CD4-positive, CD25-positive, alpha-beta regulatory T cell (primary cell): ENCODE results near the gene PRR20A. TPM values are rescaled to one million over a fixed set of nuclear protein-coding genes. Genes with fewer than 3 reads are reported as not detected.
"Not testable (repeated sequence)": the region's sequence is repeated elsewhere in the genome, so short reads cannot be mapped to it uniquely, and the experiment has no call there.

Experiments
- ATAC-seq, 2 donors: fragments of 150-1000 bp; cut with Tn5 transposase; one replicate each; pipeline ENCODE4 v1.10.0; 2021; ENCODE audit warnings: low read depth in 2 of 2, moderate number of reproducible peaks in 2 of 2, moderate library complexity in 1 of 2
- DNase-seq, 3 donors: peaks; one replicate each; pipeline versions ENCODE4 v3.0.0 to v3.0.0-alpha.2; 2012 to 2022; ENCODE audit warnings: mixed read lengths in 1 of 3
- H3K27ac ChIP-seq: one replicate; pipeline ENCODE4 v1.7.0; 2013; ENCODE audit warnings: mild to moderate bottlenecking, low read length; ENCODE audit not compliant: insufficient read depth, poor library complexity, severe bottlenecking
- H3K27me3 ChIP-seq: one replicate; pipeline ENCODE4 v1.7.0; 2013; ENCODE audit warnings: low read length; ENCODE audit not compliant: control insufficient read depth, insufficient read depth
- H3K36me3 ChIP-seq: one replicate; pipeline ENCODE4 v1.7.0; 2013; ENCODE audit warnings: mild to moderate bottlenecking, low read length, moderate library complexity; ENCODE audit not compliant: control insufficient read depth, insufficient read depth
- H3K4me1 ChIP-seq: 2 replicates; pipeline ENCODE4 v1.7.0; 2013; ENCODE audit warnings: mild to moderate bottlenecking, low read length; ENCODE audit not compliant: insufficient read depth, control insufficient read depth, poor library complexity, severe bottlenecking
- H3K4me3 ChIP-seq: one replicate; pipeline ENCODE4 v1.7.0; 2013; ENCODE audit warnings: low read depth, mild to moderate bottlenecking, low read length, moderate library complexity
- H3K9me3 ChIP-seq, 2 experiments: 1 replicate in 1 of 2; 2 replicates in 1 of 2; pipeline ENCODE4 v1.7.0; 2013; ENCODE audit warnings: low read length in 2 of 2, mild to moderate bottlenecking in 1 of 2, moderate library complexity in 1 of 2; ENCODE audit not compliant: control insufficient read depth in 2 of 2
- H3K27ac Mint-ChIP-seq, 3 donors: one replicate each; pipeline ENCODE4 v1.8.0; 2020 to 2022; ENCODE audit warnings: mild to moderate bottlenecking in 3 of 3, mixed read lengths in 3 of 3, moderate library complexity in 2 of 3
- H3K27me3 Mint-ChIP-seq: one replicate; pipeline ENCODE4 v1.8.0; 2022; ENCODE audit warnings: mild to moderate bottlenecking, mixed read lengths
- H3K36me3 Mint-ChIP-seq: one replicate; pipeline ENCODE4 v1.8.0; 2020; ENCODE audit warnings: mixed read lengths
- H3K4me1 Mint-ChIP-seq, 4 donors: one replicate each; pipeline ENCODE4 v1.8.0; 2020 to 2022; ENCODE audit warnings: mixed read lengths in 4 of 4, mild to moderate bottlenecking in 1 of 4
- H3K4me3 Mint-ChIP-seq, 4 donors: one replicate each; pipeline ENCODE4 v1.8.0; 2020 to 2022; ENCODE audit warnings: mild to moderate bottlenecking in 4 of 4, mixed read lengths in 4 of 4, moderate library complexity in 3 of 4
- H3K9me3 Mint-ChIP-seq, 7 donors: one replicate each; pipeline ENCODE4 v1.8.0; 2020 to 2022; ENCODE audit warnings: mixed read lengths in 7 of 7, mild to moderate bottlenecking in 3 of 7, moderate library complexity in 2 of 7
- polyA plus RNA-seq, 4 donors: library from polyadenylated mRNA; unstranded; fragments of 300-500 nt; fragmentation: Illumina TruSeq; gene quantifications; one replicate each; pipeline ENCODE4 v1.2.3, GENCODE V29; 2021
- total RNA-seq: library from RNA; stranded (reverse); gene quantifications from one replicate; pipeline ENCODE4 v1.2.3, GENCODE V29; 2022

Gene PRR20A
- total RNA-seq: not detected
- polyA plus RNA-seq: not detected

DNA sequence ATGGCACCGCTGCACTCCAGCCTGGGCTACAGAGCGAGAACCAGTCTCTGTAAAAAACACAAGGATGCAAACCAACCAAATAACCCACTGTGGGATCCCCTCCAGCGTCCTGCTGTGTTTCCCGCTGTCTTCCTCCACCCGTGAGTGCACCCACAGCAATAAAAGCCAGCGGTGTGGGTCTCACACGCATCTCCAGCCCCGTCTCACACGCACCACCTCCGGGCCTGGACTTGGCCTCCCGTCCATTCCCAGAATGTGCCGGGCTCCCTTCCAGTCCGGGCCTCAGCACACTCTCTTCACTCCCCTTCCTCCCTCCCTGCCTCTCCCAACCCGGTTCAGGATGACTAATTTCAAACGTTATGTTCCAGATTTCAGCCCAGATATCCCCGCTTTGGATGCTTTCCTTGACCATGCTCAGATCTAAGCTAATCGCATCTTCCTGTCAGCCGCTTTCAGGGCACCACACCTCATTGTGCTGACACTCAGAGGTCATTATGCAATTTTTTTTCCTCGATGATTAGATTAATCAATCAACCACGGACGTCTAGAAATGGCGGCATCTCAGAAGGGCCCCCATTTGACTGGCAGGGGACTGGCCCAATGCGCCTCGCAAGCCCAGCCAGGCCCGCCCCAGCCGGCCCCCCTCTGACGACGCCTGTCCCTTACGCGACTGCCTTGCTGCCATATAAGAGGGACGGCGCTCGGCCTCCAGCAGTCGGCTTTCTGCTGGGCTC, at the start of gene PRR20A:
TSS of gene PRR20A (plus strand) at position 684 of the 734 bp plus-strand sequence. CDS start 387 bp downstream, outside the sequence.
- not testable (repeated sequence) for H3K27me3 ChIP-seq, H3K36me3 ChIP-seq, H3K27ac Mint-ChIP-seq, H3K27me3 Mint-ChIP-seq, ATAC-seq, H3K27ac ChIP-seq, H3K4me3 Mint-ChIP-seq, H3K4me1 Mint-ChIP-seq, H3K36me3 Mint-ChIP-seq, H3K9me3 ChIP-seq, H3K9me3 Mint-ChIP-seq, H3K4me1 ChIP-seq, H3K4me3 ChIP-seq, DNase-seq

GRCh38 chr13:57114945-57115344, 25.8 kb upstream of the PRR20A start:
- H3K4me1 Mint-ChIP-seq: no peaks in the 10 kb centered on the region
- no peak overlapping the region for H3K27ac ChIP-seq
- ATAC-seq: no peak
- DNase-seq: no peak
- no peak overlapping the region for H3K4me3 Mint-ChIP-seq
- H3K36me3 Mint-ChIP-seq: no peaks in the 10 kb centered on the region
- no peaks in the 10 kb centered on the region for H3K4me1 ChIP-seq
- no peaks in the 10 kb centered on the region for H3K27me3 Mint-ChIP-seq
- no peak overlapping the region for H3K4me3 ChIP-seq
- H3K9me3 ChIP-seq: peaks cover 3 to 12% of the 10 kb centered on the region in 2 experiments
- no peak overlapping the region for H3K27ac Mint-ChIP-seq
- peaks cover 4 to 21% (median 16%) of the 10 kb centered on the region in 7 donors for H3K9me3 Mint-ChIP-seq
- H3K36me3 ChIP-seq: no peaks in the 10 kb centered on the region
- H3K27me3 ChIP-seq: no peaks in the 10 kb centered on the region

- Histone ChIP-seq H3K4me1 (no peaks in the 10 kb centered on the region), H3K9me3 (no peaks in the 10 kb centered on the region), H3K27me3 (no peaks in the 10 kb centered on the region), H3K27ac (no peak overlapping the region), H3K36me3 (no peaks in the 10 kb centered on the region), H3K4me3 (no peak overlapping the region)
- DNase-seq: no peak
- Mint-ChIP-seq H3K27me3 (no peaks in the 10 kb centered on the region), H3K4me1 (no peaks in the 10 kb centered on the region), H3K9me3 (peaks cover 6 to 12% (median 7%) of the 10 kb centered on the region in 7 donors), H3K4me3 (no peak overlapping the region), H3K36me3 (no peaks in the 10 kb centered on the region), H3K27ac (no peak overlapping the region)
- no peak for ATAC-seq
Observed at GRCh38 chr13:57123681-57124080, 17.0 kb upstream of the PRR20A start.

- DNase-seq (no peak), ATAC-seq (no peak)
- H3K27me3 ChIP-seq: no peaks in the 10 kb centered on the region
- H3K27ac ChIP-seq: no peak overlapping the region
- H3K4me3 Mint-ChIP-seq: no peak overlapping the region
- no peaks in the 10 kb centered on the region for H3K9me3 ChIP-seq
- H3K36me3 Mint-ChIP-seq: no peaks in the 10 kb centered on the region
- no peaks in the 10 kb centered on the region for H3K36me3 ChIP-seq
- no peaks in the 10 kb centered on the region for H3K27me3 Mint-ChIP-seq
- H3K9me3 Mint-ChIP-seq: peaks cover 0 to 16% (median 5%) of the 10 kb centered on the region in 7 donors
- no peak overlapping the region for H3K4me3 ChIP-seq
- H3K4me1 Mint-ChIP-seq: no peaks in the 10 kb centered on the region
- H3K27ac Mint-ChIP-seq: no peak overlapping the region
- H3K4me1 ChIP-seq: no peaks in the 10 kb centered on the region
Observed at GRCh38 chr13:57128909-57129308, 11.8 kb upstream of the PRR20A start.

DNA sequence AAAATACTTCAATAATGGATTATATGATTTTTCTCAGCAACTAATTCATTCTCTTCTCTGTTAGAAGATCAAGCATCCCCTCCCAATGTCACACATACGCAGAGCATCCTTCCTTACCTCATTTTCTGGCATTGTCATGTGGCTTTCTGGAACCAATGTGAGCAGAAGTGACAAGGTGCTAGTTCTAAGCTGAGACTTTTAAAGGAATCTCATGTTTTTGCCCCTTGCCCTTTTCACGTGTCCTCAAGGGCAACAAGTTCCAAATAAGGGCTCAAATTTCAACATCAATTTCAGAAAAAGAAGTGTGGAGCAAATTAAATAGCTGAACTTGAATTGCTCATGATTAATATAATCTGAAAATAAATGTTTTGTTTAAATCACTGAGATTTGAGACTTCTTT, 4.6 kb upstream of the PRR20A start:
- peaks cover 4 to 8% (median 4%) of the 10 kb centered on the region in 7 donors for H3K9me3 Mint-ChIP-seq
- Histone ChIP-seq H3K4me1 (no peaks in the 10 kb centered on the region), H3K4me3 (no peak overlapping the region), H3K9me3 (no peaks in the 10 kb centered on the region), H3K36me3 (no peaks in the 10 kb centered on the region), H3K27ac (no peak overlapping the region), H3K27me3 (no peaks in the 10 kb centered on the region)
- H3K4me3 Mint-ChIP-seq: no peak overlapping the region
- DNase-seq: no peak
- H3K27ac Mint-ChIP-seq: no peak overlapping the region
- H3K27me3 Mint-ChIP-seq: no peaks in the 10 kb centered on the region
- no peaks in the 10 kb centered on the region for H3K36me3 Mint-ChIP-seq
- ATAC-seq: no peak
- no peaks in the 10 kb centered on the region for H3K4me1 Mint-ChIP-seq

GRCh38 chr13:57137585-57137984, 3.1 kb upstream of the PRR20A start:
- no peaks in the 10 kb centered on the region for H3K27me3 ChIP-seq
- Mint-ChIP-seq H3K27ac (no peak overlapping the region), H3K4me1 (no peaks in the 10 kb centered on the region), H3K36me3 (no peaks in the 10 kb centered on the region), H3K4me3 (no peak overlapping the region), H3K9me3 (peaks cover 0 to 8% (median 4%) of the 10 kb centered on the region in 7 donors), H3K27me3 (no peaks in the 10 kb centered on the region)
- H3K4me1 ChIP-seq: no peaks in the 10 kb centered on the region
- no peaks in the 10 kb centered on the region for H3K36me3 ChIP-seq
- DNase-seq: no peak
- H3K4me3 ChIP-seq: no peak overlapping the region
- no peak overlapping the region for H3K27ac ChIP-seq
- ATAC-seq: no peak
- no peaks in the 10 kb centered on the region for H3K9me3 ChIP-seq

- H3K9me3 Mint-ChIP-seq: peaks cover 0 to 8% (median 3%) of the 10 kb centered on the region in 7 donors
- DNase-seq (no peak), ATAC-seq (no peak)
- H3K4me3 Mint-ChIP-seq: no peak overlapping the region
- no peaks in the 10 kb centered on the region for H3K4me1 Mint-ChIP-seq
- no peaks in the 10 kb centered on the region for H3K27me3 ChIP-seq
- H3K36me3 ChIP-seq: no peaks in the 10 kb centered on the region
- no peaks in the 10 kb centered on the region for H3K4me1 ChIP-seq
- H3K36me3 Mint-ChIP-seq: no peaks in the 10 kb centered on the region
- H3K4me3 ChIP-seq: no peak overlapping the region
- H3K9me3 ChIP-seq: no peaks in the 10 kb centered on the region
- no peak overlapping the region for H3K27ac Mint-ChIP-seq
- H3K27me3 Mint-ChIP-seq: no peaks in the 10 kb centered on the region
- no peak overlapping the region for H3K27ac ChIP-seq
Observed at GRCh38 chr13:57138988-57139387, 1.7 kb upstream of the PRR20A start.

DNA sequence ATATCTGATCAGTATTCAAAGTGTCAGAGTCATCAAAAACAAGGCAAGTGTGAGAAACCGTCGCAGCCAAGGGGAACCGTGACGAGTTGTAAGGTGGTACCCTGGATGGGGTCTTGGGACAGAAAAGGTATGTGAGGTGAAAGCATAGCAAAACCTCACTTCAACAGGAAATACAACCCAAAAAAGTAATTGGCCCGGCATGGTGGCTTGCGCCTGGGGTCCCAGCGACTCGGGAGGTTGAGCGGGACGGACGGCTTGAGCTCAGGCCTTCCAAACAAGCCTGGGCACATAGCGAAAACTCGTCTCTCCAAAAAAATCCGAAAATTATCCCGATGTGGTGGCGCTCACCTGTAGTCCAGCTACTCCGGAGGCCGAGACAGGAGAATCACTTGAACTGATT, 937 bp upstream of the PRR20A start:
- H3K4me3 Mint-ChIP-seq, H3K36me3 ChIP-seq, H3K4me1 Mint-ChIP-seq, ATAC-seq, H3K36me3 Mint-ChIP-seq, H3K27ac ChIP-seq, H3K27me3 ChIP-seq, DNase-seq, H3K9me3 ChIP-seq, H3K9me3 Mint-ChIP-seq, H3K4me3 ChIP-seq, H3K27me3 Mint-ChIP-seq, H3K4me1 ChIP-seq, H3K27ac Mint-ChIP-seq: not testable (repeated sequence)
